HG03342 (cell line): Measurements from ENCODE around the gene SMIM10L2A.
"Not testable (repeated sequence)": the region's sequence is repeated elsewhere in the genome, so short reads cannot be mapped to it uniquely, and the experiment has no call there.

Experiments
- ATAC-seq: cut with Tn5 transposase; IDR thresholded peaks from one replicate; pipeline ENCODE4 v1.9.1; 2021; ENCODE audit warnings: mild to moderate bottlenecking, moderate library complexity; ENCODE audit not compliant: unreplicated experiment

The SMIM10L2A gene

GRCh38 chrX:135421537-135421931 lies 210 bp upstream of the SMIM10L2A start:
- peak; percentile 93 for ATAC-seq

DNA sequence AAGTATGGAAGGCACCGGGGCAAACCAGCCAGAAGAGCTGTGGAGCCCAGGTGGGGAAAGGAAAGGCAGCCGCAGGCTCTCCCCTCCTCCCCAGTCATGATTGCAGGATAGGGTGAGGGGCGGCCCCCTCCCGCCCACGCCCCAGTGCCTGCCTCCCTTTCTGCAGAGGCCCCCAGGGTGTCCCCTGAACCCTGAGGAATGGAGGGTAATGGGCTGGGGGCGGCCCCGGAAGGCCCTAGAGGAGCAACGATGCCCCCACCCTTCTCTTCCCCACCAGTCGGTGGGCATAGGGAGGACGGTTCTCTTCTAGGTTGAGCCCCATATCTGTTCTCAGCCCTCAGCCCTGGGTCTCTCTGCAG lies 1.0 kb downstream of the SMIM10L2A start:
- not testable (repeated sequence) for ATAC-seq

GRCh38 chrX:135423173-135423864 lies 1.6 kb downstream of the SMIM10L2A start:
- ATAC-seq = not testable (repeated sequence)

DNA sequence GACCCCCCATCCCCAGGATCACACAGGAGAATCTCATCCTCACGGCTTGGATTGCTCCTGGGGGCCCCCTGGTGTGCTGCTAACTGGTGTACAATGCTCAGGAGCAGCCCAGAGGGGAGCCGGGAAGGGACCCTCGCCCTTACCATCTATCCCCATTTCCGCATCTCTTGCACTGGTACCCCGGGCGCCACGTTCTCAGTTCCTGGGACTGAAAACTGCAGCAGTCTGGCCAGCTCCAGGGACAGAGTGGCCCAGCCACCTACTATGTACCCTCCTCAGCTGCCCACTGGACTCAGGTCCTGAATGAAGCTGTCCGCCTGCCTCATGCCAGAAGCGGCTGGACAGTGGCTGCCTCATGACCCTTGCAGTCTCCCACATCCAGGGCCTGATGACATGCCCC lies 2.7 kb downstream of the SMIM10L2A start:
- no peak for ATAC-seq

- ATAC-seq = no peak
These were observed 3.6 kb downstream of the SMIM10L2A start for GRCh38 chrX:135425026-135425965.

DNA sequence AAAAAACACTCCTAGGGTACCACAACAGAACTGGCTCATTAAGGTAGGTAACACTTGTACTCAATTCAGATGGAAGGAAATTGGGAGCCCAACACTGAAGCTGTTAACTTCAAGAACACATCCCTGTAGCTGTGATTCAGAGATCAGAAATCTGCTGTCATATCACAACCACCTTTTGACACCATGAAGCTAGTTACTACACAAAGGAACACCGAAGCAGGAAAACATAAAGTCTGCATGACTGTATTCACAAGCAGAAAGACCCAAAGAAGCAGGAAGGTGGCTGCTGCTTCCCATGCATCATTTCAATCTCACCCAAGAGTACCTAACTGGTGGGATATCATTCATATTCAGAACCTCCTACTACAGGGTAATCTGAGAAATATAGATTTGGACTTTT lies 7.7 kb downstream of the SMIM10L2A start:
- no peak for ATAC-seq

DNA sequence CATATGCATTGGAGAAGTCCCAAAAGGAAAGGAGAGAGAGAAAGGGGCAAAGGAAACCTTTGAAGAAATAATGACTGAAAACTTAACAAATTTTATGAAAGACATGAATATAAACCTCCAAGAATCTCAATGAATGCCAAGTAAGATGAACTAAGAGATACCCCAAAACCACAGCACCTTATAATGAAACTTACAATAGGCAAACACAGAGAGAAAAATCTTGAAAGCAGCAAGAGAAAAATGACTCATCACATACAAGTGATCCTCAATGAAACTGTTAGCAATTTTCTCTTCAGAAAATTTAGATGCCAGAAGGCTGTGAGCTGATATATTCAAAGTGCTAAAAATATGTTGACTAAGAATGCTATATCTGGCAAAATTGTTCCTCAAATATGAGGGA lies 10.1 kb downstream of the SMIM10L2A start:
- ATAC-seq = no peak

DNA sequence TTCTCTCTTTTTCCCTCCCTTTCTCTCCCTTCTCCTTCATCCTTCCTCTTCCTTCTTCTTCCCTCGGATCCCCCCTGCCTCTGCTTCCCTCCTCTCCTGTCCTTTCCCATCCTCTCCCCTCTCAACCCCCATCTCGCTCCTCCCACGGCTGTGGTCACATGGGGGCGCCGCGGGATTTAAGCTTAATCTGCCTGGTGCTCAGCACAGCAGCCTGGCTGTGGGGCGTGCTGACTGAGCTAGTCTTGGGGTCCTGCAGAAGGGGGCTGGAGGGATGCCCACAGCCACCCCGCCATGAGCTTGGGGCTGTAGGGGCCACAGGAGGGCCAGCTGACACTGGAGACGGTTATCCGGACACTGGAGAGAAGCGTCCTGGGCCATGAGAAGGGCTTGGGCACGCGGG lies 10.7 kb downstream of the SMIM10L2A start:
- no peak for ATAC-seq

GRCh38 chrX:135432881-135433521 lies 11.3 kb downstream of the SMIM10L2A start:
- no peak for ATAC-seq

DNA sequence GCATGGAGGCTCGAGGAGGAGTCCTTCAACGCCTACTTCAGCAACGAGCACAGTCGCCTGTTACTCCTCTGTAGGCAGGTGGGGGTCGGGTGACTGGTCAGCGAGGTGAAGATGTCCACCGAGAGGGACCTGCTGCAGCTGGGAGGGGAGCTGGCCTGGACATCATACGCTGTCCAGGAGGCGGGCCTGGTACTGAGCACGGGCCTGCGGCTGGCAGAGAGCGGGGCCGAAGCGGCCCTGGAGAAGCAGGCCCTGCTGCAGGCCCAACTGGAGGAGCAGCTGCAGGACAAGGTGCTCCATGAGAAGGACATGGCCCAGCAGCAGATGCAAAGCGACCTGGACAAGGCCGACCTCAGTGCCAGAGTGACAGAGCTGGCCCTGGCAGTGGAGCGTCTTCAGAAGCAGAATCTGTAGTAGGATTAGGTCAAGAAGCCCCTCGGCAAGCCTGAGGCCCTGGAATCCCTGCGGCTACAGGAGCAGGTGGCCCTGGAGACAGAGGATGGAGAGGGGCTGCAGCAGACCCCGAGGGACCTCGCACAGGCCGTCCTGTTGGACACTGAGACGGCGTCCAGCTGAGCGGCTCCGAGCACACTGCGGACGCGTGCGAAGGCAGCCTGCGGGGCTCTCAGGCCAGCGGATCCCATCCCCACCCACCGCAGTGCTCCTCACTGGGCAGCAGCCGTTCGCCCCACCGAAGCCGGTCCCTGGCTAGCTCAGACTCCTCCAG lies 11.9 kb downstream of the SMIM10L2A start:
- ATAC-seq = no peak

GRCh38 chrX:135434258-135435138 lies 12.8 kb downstream of the SMIM10L2A start:
- ATAC-seq = no peak

DNA sequence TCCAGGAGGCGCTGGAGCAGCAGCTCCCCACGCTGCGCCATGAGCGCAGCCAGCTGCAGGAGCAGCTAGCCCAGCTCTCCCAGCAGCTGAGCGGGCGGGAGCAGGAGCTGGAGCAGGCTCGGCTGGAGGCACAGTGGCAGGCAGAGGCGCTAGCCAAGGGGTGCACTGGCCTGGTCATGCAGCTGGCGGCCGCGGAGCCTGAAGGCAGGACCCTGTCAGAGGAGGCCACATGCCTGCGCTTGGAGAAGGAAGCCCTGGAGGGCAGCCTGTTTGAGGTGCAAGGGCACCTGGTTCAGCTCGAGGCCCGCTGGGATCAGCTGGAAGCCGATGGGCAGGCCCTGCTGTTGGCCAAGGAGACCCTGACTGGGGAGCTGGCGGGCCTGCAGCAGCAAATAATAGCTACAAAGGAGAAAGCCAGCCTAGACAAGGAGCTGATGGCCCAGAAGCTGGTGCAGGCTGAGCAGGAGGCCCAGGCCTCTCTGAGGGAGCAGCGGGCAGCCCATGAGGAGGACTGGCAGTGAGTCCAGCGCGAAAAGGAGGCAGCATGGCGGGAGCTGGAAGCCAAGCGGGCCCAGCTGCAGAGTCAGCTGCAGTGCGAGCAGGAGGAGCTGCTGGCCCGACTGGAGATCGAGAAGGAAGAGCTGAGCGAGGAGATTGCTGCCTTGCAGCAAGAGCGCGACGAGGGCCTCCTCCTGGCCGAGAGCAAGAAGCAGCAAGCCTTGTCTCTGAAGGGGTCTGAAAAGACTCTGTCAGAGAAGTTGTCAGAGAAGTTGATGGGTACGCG lies 13.6 kb downstream of the SMIM10L2A start:
- ATAC-seq = no peak

DNA sequence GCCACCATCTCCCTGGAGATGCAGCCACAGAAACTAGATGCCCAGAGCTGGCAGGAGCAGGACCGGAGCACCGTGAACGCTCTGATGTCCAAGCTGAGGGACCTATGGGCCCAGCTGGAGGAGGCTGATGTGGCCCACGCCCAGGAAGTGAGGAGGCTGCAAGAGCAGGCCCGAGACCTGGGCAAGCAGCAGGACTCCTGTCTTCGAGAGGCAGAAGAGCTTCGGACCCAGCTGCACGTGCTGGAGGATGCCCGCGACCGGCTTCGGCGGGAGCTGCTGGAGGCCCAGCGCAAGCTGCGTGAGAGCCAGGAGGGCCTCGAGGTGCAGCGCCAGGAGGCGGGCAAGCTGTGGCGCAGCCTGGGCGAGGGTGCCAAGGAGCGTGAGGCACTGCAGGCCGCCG lies 14.2 kb downstream of the SMIM10L2A start:
- no peak for ATAC-seq

DNA sequence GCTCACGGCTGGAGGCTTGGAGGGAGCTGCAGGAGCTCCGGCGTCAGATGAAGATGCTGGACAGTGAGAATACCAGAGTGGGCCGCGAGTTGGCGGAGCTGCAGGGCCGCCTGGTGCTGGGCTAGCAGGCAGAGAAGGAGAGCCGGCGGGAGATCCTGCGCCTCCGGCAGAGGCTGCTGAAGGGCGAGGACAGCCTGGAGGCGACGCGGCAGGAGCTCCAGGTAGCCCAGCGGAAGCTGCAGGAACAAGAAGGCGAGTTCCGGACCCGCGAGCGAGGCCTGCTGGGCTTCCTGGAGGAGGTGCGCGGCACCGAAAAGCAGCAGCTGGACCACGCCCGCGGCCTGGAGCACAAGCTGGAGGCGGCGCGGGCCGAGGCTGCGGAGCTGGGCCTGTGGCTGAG lies 14.7 kb downstream of the SMIM10L2A start:
- ATAC-seq = no peak

GRCh38 chrX:135436966-135437866 lies 15.5 kb downstream of the SMIM10L2A start:
- ATAC-seq = no peak

DNA sequence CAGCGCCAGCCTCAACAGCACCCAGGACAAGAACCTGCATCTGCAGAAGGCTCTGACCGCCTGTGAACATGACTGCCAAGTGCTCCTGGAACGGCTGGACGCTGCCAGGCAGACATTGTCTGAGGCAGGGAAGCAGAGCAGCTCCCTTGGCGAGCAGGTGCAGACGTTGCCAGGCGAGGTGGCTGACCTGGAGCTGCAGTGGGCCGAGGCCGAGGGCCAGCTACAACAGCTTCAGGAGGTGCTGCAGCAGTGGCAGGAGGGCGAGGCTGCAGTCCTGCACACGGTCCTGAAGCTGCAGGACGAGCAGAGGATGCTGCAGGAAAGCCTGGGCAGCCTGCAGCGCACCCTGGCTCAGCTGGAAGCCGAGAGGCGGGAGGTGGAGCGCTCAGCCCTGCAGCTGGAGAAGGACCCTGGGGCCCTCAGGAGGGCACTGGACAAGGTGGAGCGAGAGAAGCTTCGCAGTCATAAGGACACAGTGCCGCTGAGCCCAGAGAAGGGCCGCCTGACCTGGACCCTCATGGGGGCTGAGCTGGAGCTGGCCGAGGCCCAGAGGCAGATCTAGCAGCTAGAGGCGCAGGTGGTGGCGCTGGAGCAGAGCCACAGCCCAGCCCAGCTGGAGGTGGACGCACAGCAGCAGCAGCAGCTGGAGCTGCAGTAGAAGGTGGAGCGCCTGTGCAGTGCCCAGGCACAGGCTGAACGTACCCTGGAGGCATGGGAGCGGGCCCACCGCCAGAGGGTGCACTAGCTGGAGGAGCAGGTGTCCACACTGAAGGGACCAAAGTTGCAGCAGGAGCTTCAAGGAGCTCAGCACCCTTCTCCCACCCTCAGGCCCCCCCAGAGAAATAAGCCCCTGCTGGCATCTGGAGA lies 16.4 kb downstream of the SMIM10L2A start:
- ATAC-seq = no peak

- no peak for ATAC-seq
These were observed 16.9 kb downstream of the SMIM10L2A start for GRCh38 chrX:135438734-135439043.
